GM12878 (cell line): ENCODE measurements around the gene ADCY6. TPM values are rescaled to one million over a fixed set of nuclear protein-coding genes. Genes with fewer than 3 reads are reported as not detected.
A peak's percentile ranks its signal among the peaks of the same experiment; 100 is the strongest.

ENCODE experiments used
- ATAC-seq: fragments of 200-7000 bp; cut with Tn5 transposase; 3 replicates; pipeline ENCODE4 v1.9.1; 2020; ENCODE audit warnings: mild to moderate bottlenecking, moderate library complexity
- BruUV-seq: library from RNA; stranded (reverse); fragments of 400-500 nt; replicated peaks from 2 replicates; lab custom pipeline; 2021; lab: Mats Ljungman, UMichigan
- CTCF ChIA-PET: fragments of 300-600 bp; sonication (Branson Sonifier 250); formaldehyde crosslinking; extraction: SDS; loops from one replicate; lab custom pipeline; 2021; ENCODE audit warnings: inconsistent platforms; lab: Yijun Ruan, JAX
- POLR2A ChIA-PET: fragments of 350-600 bp; formaldehyde crosslinking; extraction: SDS; loops from one replicate; lab custom pipeline; 2021; ENCODE audit warnings: inconsistent platforms; lab: Charles Lee
- RAD21 ChIA-PET: fragments of 300-600 bp; sonication (Branson Sonifier 250); formaldehyde crosslinking; loops from one replicate; lab custom pipeline; 2023; ENCODE audit warnings: antibody characterized with exemption; ENCODE audit not compliant: unreplicated experiment; lab: Charles Lee
- SMC1A ChIA-PET: fragments of 300-600 bp; sonication (Branson Sonifier 250); formaldehyde crosslinking; loops from one replicate; lab custom pipeline; 2023; ENCODE audit not compliant: unreplicated experiment, uncharacterized antibody; lab: Charles Lee
- DNase-seq: peaks from one replicate; pipeline ENCODE4 v3.0.0-alpha.2; 2011; ENCODE audit warnings: low read depth, low spot score
- FAIRE-seq: peaks from 3 replicates; lab custom pipeline; 2011; peaks lifted over from hg19 to GRCh38; lab: Jason Lieb, UNC
- H2AFZ ChIP-seq: 2 replicates; pipeline ENCODE4 v1.6.0; 2011; ENCODE audit warnings: low read depth, low read length, control low read depth; ENCODE audit not compliant: control insufficient read depth
- H3K27ac ChIP-seq: 2 replicates; pipeline ENCODE4 v1.5.1; 2011; ENCODE audit warnings: control low read depth; ENCODE audit not compliant: control insufficient read depth, insufficient read depth
- H3K27me3 ChIP-seq, 2 experiments: replicated peaks in 1 of 2; 2 replicates each; pipeline versions ENCODE4 v1.6.0 to v1.6.1; 2011; ENCODE audit warnings: low read length in 1 of 2; ENCODE audit not compliant: control insufficient read depth in 2 of 2, insufficient read depth in 2 of 2
- H3K36me3 ChIP-seq, 2 experiments: 2 replicates each; pipeline ENCODE4 v1.5.1; 2011; ENCODE audit warnings: low read length in 1 of 2; ENCODE audit not compliant: control insufficient read depth in 2 of 2, insufficient read depth in 2 of 2
- H3K4me1 ChIP-seq: 2 replicates; pipeline ENCODE4 v1.6.1; 2011; ENCODE audit warnings: mild to moderate bottlenecking, low read length, moderate library complexity, mixed read lengths; ENCODE audit not compliant: control insufficient read depth, insufficient read depth
- H3K4me2 ChIP-seq: 2 replicates; pipeline ENCODE4 v1.6.0; 2011; ENCODE audit warnings: control low read depth; ENCODE audit not compliant: control insufficient read depth, insufficient read depth
- H3K4me3 ChIP-seq: fragments of 200-600 bp; sonication (generic); 2 replicates; pipeline ENCODE4 v1.5.1; 2016
- H3K79me2 ChIP-seq: 2 replicates; pipeline ENCODE4 v1.6.0; 2011; ENCODE audit warnings: low read length; ENCODE audit not compliant: control insufficient read depth, insufficient read depth
- H3K9ac ChIP-seq: 2 replicates; pipeline ENCODE4 v1.8.0; 2011; ENCODE audit warnings: low read length, control low read depth, mixed read lengths; ENCODE audit not compliant: control insufficient read depth, insufficient read depth
- H3K9me3 ChIP-seq: replicated peaks from 3 replicates; pipeline ENCODE4 v1.5.1; 2011; ENCODE audit warnings: mild to moderate bottlenecking, low read length; ENCODE audit not compliant: control insufficient read depth, insufficient read depth
- H4K20me1 ChIP-seq: 2 replicates; pipeline ENCODE4 v1.6.0; 2011; ENCODE audit not compliant: control insufficient read depth, insufficient read depth
- ATF2 ChIP-seq: IDR thresholded peaks from 2 replicates; pipeline ENCODE4 v1.6.1; 2012; ENCODE audit warnings: low read length, inconsistent platforms
- KAT2A ChIP-seq: conservative IDR thresholded peaks from 2 replicates; pipeline ENCODE4 v1.6.1; 2011; ENCODE audit warnings: low read depth, low read length; ENCODE audit not compliant: control insufficient read depth
- LARP7 ChIP-seq: fragments of 450-650 bp; IDR thresholded peaks from 2 replicates; pipeline ENCODE4 v1.6.1; 2017; ENCODE audit warnings: mild to moderate bottlenecking
- MEF2A ChIP-seq: IDR thresholded peaks from 2 replicates; pipeline ENCODE4 v1.6.1; 2011; ENCODE audit warnings: low read depth, mild to moderate bottlenecking, low read length, moderate library complexity; ENCODE audit not compliant: insufficient read depth
- MTA2 ChIP-seq: fragments of 450-650 bp; IDR thresholded peaks from 2 replicates; pipeline ENCODE4 v1.6.1; 2016; ENCODE audit warnings: low read depth, mild to moderate bottlenecking, moderate library complexity
- NFYB ChIP-seq: IDR thresholded peaks from 2 replicates; pipeline ENCODE4 v1.6.1; 2011; ENCODE audit warnings: low read depth, mild to moderate bottlenecking, low read length, improper control_type of control experiment, moderate library complexity; ENCODE audit not compliant: insufficient read depth
- NKRF ChIP-seq: fragments of 450-650 bp; conservative IDR thresholded peaks from 2 replicates; pipeline ENCODE4 v1.6.1; 2017; ENCODE audit warnings: mild to moderate bottlenecking, moderate library complexity
- PAX8 ChIP-seq: fragments of 450-650 bp; IDR thresholded peaks from 2 replicates; pipeline ENCODE4 v1.6.1; 2017; ENCODE audit warnings: mild to moderate bottlenecking, moderate library complexity
- TBL1XR1 ChIP-seq: IDR thresholded peaks from 2 replicates; pipeline ENCODE4 v1.6.1; 2012; ENCODE audit warnings: low read depth, low read length, improper control_type of control experiment
- ZNF687 ChIP-seq: fragments of 450-650 bp; IDR thresholded peaks from 2 replicates; pipeline ENCODE4 v1.6.1; 2017; ENCODE audit warnings: mild to moderate bottlenecking, moderate library complexity
- WGBS: methylation state at CpG from one replicate; pipeline ENCODE4 v1.1.6; 2016; ENCODE audit warnings: low lambda C conversion rate; ENCODE audit not compliant: insufficient replicate concordance, insufficient coverage; ENCODE audit errors: missing lambda C conversion rate; 5-methylcytosine and 5-hydroxymethylcytosine counted together
- in situ Hi-C: fragments of 300-500 bp; cut with MboI; formaldehyde crosslinking; loops from 9 replicates; pipeline ENCODE4 v1.14.3; 2018; ENCODE audit warnings: mixed read lengths
- intact Hi-C: fragments of 100-400 bp; cut with micrococcal nuclease; formaldehyde crosslinking; loops from one replicate; pipeline ENCODE4 v1.14.2; 2022; ENCODE audit not compliant: unreplicated experiment
- polyA plus RNA-seq, 11 experiments: library from polyadenylated mRNA; depleted of rRNA in 4 of 11; unstranded in 6 of 11; stranded (reverse) in 5 of 11; fragments of >200 nt; fragmentation: Nextera tagmentation in 4 of 11; fragmentation: Illumina TruSeq in 1 of 11; extraction: Ambion mirVana in 4 of 11; extraction: Trizol in 1 of 11; gene quantifications; 1 replicate in 1 of 11; 2 replicates in 10 of 11; pipeline versions ENCODE4 v1.2.1 to v1.2.3, GENCODE V29; 2011 to 2016; ENCODE audit warnings: inconsistent platforms in 2 of 11, missing spikeins in 2 of 11, low read depth in 1 of 11
- total RNA-seq, 4 experiments: library from RNA; depleted of rRNA in 3 of 4; stranded (reverse); fragments of >200 nt in 3 of 4; fragmentation: Illumina TruSeq in 1 of 4; extraction: Trizol in 1 of 4; gene quantifications; 2 replicates each; pipeline versions ENCODE4 v1.2.1 to v1.2.3, GENCODE V29; 2013 to 2021

ADCY6 gene
- total and polyA plus RNA-seq, 10 of the 15 experiments (the other 5 are each of a cell fraction or from before 2014, with no cell fraction given), result 0.03 to 2.0 (median 0.14) TPM; not detected in 1

DNA sequence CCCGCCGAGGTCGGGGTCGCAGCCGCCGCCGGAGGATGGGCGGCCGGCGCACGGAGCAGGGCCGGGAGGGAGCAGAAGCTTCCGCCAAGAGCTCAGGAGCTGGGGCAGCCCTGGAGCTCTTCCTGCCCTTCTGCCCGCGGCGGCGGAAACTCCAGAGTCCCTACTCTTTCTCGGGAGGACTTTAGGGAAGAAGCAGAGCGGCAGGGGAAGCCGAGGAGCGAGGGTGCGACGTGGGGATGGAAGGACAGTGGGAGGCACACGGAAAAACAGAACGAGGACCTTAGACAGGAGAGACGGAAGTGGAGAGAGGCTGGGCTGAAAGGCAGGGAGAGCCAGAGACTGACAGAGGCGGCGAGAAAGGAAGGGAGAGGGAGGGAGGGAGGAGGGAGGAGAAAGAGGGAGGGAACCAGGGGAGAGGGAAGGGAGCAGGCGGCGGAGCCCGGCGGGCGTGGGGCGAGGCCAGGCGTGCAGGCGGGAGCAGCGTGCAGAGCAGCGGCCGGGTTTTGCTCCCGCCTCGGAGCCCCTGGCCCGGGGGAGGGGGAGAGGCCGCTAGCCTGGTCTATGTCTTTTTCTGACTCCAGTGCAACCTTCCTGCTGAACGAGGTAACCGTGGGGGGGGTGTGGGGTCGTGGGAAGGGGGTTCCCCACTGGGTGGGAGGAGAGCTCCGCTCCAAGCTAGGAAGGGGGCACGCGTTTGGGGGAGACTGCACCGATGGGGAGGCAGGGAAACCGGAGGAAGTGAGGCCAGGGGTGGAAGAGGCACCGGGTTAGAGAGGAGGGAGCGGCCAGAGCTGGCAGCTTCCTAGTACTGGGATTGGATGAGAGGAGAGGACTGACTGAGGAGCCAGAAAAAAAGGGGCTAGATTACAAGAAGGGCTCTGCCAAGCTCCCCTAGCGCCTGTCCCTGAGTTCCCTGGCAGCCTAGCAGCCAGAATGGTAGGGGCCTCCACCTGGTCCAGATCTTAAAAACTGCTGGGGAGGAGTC lies 26.5 kb upstream of the ADCY6 start (continued):
- no peak for TF ChIP-seq KAT2A

DNA sequence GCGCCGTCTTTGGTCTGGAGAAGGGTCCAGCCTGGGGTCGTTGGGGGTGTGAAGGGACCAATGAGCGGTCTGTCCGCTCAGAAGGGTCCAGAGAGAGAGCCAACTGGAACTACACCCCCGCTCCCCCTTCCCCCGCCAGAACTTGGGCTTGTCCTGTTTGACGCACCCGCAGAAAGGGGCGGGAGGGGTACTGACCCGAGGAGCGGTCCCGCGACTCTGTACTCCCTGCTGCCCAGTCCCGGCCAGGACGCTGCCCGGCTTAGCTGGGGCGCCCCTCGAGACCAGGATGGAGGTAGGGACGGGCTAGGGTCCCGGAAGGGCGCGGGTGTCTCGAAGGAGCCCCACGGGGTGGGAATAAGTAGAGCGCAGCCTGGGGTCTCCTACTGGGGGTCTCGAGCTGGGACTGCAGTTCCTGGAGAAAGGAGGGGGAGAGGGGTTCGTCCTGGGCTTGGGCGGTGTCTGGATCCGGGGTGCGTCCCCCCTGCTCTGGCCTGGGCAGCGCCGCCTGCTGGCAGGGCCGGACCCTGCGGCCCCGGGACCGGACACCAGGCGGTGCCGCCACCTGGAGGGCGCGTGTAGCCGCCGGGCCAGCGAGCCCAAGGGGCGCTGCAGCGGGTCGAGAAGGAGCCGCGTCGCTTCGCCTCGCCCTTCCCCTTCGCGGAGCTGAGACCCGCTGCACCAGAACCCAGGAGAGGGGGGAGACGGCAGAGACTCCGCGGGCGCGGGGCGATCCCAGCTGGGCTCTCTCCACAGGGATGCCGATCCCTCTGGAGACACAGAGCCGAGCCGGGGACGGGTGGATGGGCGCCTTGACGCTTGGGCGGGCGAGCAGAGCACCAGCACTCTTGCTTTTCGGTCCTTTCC lies 25.6 kb upstream of the ADCY6 start:
- no peaks in the 10 kb centered on the region for H4K20me1 ChIP-seq
- BruUV-seq, result no TSS peak
- in situ Hi-C loops, result no loop called here
- H3K27ac ChIP-seq, result no peak overlapping the region
- H3K4me3 ChIP-seq, result peak overlapping the region; percentile 66
- peak; percentile 31 for DNase-seq
- RAD21 ChIA-PET, result interaction anchor here (0.9 to 2.3 kb wide), 5 partner anchors 15 to 252 kb away, joined by 3 to 13 read pairs (median 4); partner anchors contain the start of gene DDX23
- peaks cover 7% of the 10 kb centered on the region for H3K4me1 ChIP-seq
- peak; percentile 92 for ATAC-seq
- CTCF ChIA-PET, result interaction anchor here (0.6 to 5.7 kb wide), 43 partner anchors 9 to 714 kb away, joined by 3 to 58 read pairs (median 3); partner anchors contain the start of genes ADCY6, ARF3, CCNT1 and DDX23
- H3K9ac ChIP-seq, result peak overlapping the region; percentile 69; the same call in 1 of the 2 replicates
- H3K27me3 ChIP-seq, result peaks cover 1 to 3% of the 10 kb centered on the region in 2 experiments; a peak in 3 of 4 replicates
- peak; percentile 75 for FAIRE-seq
- 2% methylated on average over 58 of the region's 70 CpGs for WGBS
- no peaks in the 10 kb centered on the region for H3K79me2 ChIP-seq
- POLR2A ChIA-PET, result interaction anchor here (0.6 to 2.9 kb wide), 5 partner anchors 24 to 330 kb away, joined by 3 to 13 read pairs (median 4); partner anchors contain the start of genes DDX23 and RND1
- intact Hi-C loops, result no loop called here
- no peaks in the 10 kb centered on the region for H3K9me3 ChIP-seq
- SMC1A ChIA-PET, result interaction anchor here (0.7 to 1.6 kb wide), 2 partner anchors 35 to 38 kb away, joined by 4 to 5 read pairs; no protein-coding TSS in a partner anchor
- peak overlapping the region; percentile 95 for H2AFZ ChIP-seq
- H3K36me3 ChIP-seq, result no peaks in the 10 kb centered on the region
- H3K4me2 ChIP-seq, result peak overlapping the region; percentile 92
- 0 out of 2 replicates have a peak, but pooled peaks have one; percentile 48 for TF ChIP-seq MEF2A
- peak; percentile 68 for TF ChIP-seq ZNF687
- TF ChIP-seq NFYB, result no peak
- TF ChIP-seq ATF2, result no peak
- TF ChIP-seq LARP7, result peak; percentile 82
- TF ChIP-seq TBL1XR1, result peak; percentile 19; the same call in 1 of the 2 replicates
- TF ChIP-seq NKRF, result peak; percentile 33; the same call in 1 of the 2 replicates
- TF ChIP-seq MTA2, result no peak; the same call in 1 of the 2 replicates
- no peak for TF ChIP-seq PAX8
